HEK293 (cell line): ENCODE data around the gene FRAT2.

ENCODE experiments used
- MYNN ChIP-seq: fragments of 450-650 bp; formaldehyde crosslinking; IDR thresholded peaks from 2 replicates; pipeline ENCODE4 v1.5.1; 2016; ENCODE audit warnings: missing biosample characterization, missing genetic modification characterization, borderline replicate concordance
- ZNF626 ChIP-seq: fragments of 450-650 bp; sonication (Bioruptor Pico); formaldehyde crosslinking; IDR thresholded peaks from 2 replicates; pipeline ENCODE4 v1.5.1; 2018; ENCODE audit warnings: missing biosample characterization, missing genetic modification characterization, inconsistent platforms
- ZNF776 ChIP-seq: fragments of 450-650 bp; formaldehyde crosslinking; IDR thresholded peaks from 2 replicates; pipeline ENCODE4 v1.5.0; 2017; ENCODE audit warnings: missing biosample characterization, missing genetic modification characterization, borderline replicate concordance

DNA sequence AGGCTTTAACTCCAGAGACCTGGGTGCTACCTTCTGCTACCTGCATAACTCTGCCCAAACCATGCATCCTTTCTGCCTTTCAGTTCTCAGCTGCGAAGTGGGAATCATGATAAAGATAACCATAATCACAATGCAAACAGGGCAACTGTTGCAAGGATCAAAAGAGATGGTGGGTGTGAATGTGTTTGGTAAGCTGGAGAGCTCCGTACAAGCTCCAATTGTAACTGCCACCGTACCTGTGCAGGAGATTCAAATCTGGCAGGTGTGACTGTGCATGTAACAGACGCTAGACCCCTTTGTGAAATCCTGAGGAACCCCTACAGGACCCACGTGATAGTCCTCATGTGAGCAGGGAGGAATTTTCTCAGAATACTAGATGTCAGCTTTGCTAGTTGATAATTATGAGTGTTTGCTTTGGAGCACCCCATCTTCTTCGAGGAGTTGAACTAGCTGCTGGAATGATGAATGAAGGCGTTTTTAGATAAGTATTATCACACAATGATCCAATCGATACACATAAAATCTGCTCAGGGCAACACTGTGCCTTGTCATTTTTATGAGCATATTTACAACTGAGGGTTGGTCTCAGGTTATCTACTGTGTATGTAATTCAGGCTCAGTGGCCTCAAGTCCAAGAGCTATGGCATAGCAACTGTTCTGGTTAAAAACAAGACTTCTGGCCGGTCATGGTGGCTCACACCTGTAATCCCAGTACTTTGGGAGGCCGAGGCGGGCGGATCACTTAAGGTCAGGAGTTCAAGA lies 15.4 kb upstream of the FRAT2 start:
- TF ChIP-seq MYNN (tag by site-specific recombination) (no peak), ZNF626 (tag by site-specific recombination) (no peak), ZNF776 (tag by site-specific recombination) (no peak)
